ENCODE measurements around the gene STXBP1.

Gene STXBP1

DNA sequence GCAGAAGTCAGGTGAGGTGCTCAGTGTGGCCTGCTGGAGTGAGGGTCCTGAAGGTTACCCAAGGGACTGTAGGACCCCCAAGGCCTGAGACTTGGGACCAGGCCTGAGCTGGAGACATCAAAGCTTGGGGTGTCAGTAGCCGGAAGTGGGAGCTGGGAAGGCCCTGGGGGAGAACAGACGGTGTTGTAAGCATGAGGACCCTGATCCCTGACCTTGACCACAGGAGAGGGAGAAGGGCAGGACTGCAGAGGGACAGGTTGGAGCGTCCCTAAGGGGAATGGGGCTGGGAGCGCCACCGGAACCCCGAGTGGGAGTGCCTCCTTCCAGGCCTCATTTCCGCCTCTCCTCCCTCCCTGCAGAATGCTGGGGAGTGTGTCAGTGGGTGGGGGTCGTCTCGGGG is 104.3 kb downstream of the STXBP1 start:
- no peaks in the 10 kb centered on the region for H3K9me3 ChIP-seq
- no peaks in the 10 kb centered on the region for H3K36me3 ChIP-seq
- H3K4me1 ChIP-seq (ENCODE audit: control insufficient read depth in 1 of 2, insufficient read depth in 1 of 2, low read depth in 1 of 2, low read length in 1 of 2), result peaks cover 11 to 12% of the 10 kb centered on the region in 2 experiments
- TF ChIP-seq CTCF (IDR thresholded peaks at IDR 0.05), result no peak
- H3K27me3 ChIP-seq, result peaks cover 15% of the 10 kb centered on the region
- H3K4me3 ChIP-seq (ENCODE audit: low read depth in 1 of 2, low read length in 1 of 2), result peak overlapping the region; percentile 68 to 92
- peak overlapping the region; percentile 80 for H3K27ac ChIP-seq

DNA sequence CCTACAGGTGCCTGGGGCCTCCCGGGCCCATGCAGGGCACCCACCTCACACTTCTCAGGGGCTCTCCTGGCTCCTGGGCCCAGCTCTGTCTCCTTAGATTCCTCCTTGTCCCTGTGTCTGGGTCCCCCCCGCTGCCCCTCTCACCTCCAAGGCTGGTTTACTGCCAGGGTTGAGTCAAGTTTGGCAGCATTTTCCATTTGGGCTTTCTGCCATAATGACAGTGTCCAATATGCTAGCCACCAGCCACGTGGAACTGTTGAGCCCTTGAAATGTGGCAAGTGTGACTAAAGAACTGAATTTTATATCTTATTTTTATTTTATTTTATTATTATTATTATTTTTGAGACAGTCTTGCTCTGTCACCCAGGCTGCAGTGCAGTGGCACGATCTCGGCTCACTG is 105.7 kb downstream of the STXBP1 start:
- no peak for TF ChIP-seq CTCF (IDR thresholded peaks at IDR 0.05)
- H3K27me3 ChIP-seq, result peaks cover 15% of the 10 kb centered on the region
- H3K36me3 ChIP-seq, result no peaks in the 10 kb centered on the region
- H3K9me3 ChIP-seq, result no peaks in the 10 kb centered on the region
- H3K4me3 ChIP-seq (ENCODE audit: low read depth in 1 of 2, low read length in 1 of 2), result no peak overlapping the region
- H3K4me1 ChIP-seq (ENCODE audit: control insufficient read depth in 1 of 2, insufficient read depth in 1 of 2, low read depth in 1 of 2, low read length in 1 of 2), result peaks cover 9 to 11% of the 10 kb centered on the region in 2 experiments
- no peak overlapping the region for H3K27ac ChIP-seq

DNA sequence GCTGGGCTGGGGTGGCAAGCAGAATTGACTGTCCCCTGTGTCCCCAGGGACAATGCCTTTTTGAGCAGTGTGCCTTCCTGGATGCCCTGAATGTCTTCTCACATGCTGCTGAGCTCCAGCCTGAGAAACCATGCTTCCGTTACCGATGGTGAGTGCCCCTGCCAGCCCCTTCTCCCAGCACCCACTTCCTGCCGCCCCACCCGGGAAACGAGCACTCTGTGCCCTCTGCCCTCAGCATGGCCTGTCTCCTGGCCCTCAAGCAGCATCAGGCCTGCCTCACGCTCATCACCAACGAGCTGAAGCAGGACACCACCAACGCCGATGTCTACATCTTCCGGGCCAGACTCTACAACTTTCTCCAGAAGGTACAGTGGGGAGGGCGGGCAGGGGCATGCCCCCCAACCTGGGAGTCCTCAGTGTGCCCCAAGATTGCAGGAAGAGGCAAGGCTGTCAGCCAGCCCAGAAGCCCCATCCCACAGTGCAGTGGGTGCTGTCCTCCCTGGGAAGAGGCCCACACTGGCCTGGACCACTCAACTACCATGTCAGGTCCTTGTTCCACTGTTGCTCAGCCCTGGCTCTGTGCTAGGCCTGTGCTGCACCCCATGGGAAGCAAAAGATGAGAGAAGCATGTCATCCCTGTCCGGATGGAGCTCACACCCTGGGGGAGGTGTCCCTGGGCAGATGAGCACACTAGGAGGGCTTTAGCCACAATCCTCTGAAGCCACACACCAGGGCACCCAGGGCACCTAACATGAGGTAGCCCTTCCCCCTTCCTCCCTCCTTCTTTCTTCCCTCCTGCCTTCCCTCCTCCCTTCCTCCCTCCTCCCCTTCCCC is 108.2 kb downstream of the STXBP1 start:
- Histone ChIP-seq H3K36me3 (no peaks in the 10 kb centered on the region), H3K27ac (no peak overlapping the region), H3K4me3 (ENCODE audit: low read depth in 1 of 2, low read length in 1 of 2) (no peak overlapping the region), H3K9me3 (no peaks in the 10 kb centered on the region), H3K27me3 (peaks cover 18% of the 10 kb centered on the region), H3K4me1 (ENCODE audit: control insufficient read depth in 1 of 2, insufficient read depth in 1 of 2, low read depth in 1 of 2, low read length in 1 of 2) (peaks cover 5 to 6% of the 10 kb centered on the region in 2 experiments)
- TF ChIP-seq CTCF (IDR thresholded peaks at IDR 0.05), result no peak

- Histone ChIP-seq H3K27ac (no peak overlapping the region), H3K27me3 (peaks cover 18% of the 10 kb centered on the region), H3K36me3 (no peaks in the 10 kb centered on the region), H3K4me1 (ENCODE audit: control insufficient read depth in 1 of 2, insufficient read depth in 1 of 2, low read depth in 1 of 2, low read length in 1 of 2) (peaks cover 5 to 6% of the 10 kb centered on the region in 2 experiments), H3K9me3 (no peaks in the 10 kb centered on the region), H3K4me3 (ENCODE audit: low read depth in 1 of 2, low read length in 1 of 2) (no peak overlapping the region)
- no peak for TF ChIP-seq CTCF (IDR thresholded peaks at IDR 0.05)
Measured at GRCh38 chr9:127720865-127721227, 108.8 kb downstream of the STXBP1 start.

GRCh38 chr9:127721391-127721821 is 109.3 kb downstream of the STXBP1 start:
- TF ChIP-seq CTCF (IDR thresholded peaks at IDR 0.05), result no peak
- Histone ChIP-seq H3K27me3 (peaks cover 18% of the 10 kb centered on the region), H3K27ac (no peak overlapping the region), H3K36me3 (no peaks in the 10 kb centered on the region), H3K4me3 (ENCODE audit: low read depth in 1 of 2, low read length in 1 of 2) (no peak overlapping the region), H3K4me1 (ENCODE audit: control insufficient read depth in 1 of 2, insufficient read depth in 1 of 2, low read depth in 1 of 2, low read length in 1 of 2) (peaks cover under 1% of the 10 kb centered on the region in 2 experiments), H3K9me3 (no peaks in the 10 kb centered on the region)

Measured in neutrophil (primary cell).